Urothelium cell line (cell line): ENCODE data around the gene YWHAQ.

Experiments used
- DNase-seq: peaks from one replicate; pipeline ENCODE4 v3.0.0; 2011; ENCODE audit warnings: low spot score, mixed read lengths
- FAIRE-seq: peaks from 2 replicates; lab custom pipeline; 2011; peaks lifted over from hg19 to GRCh38; lab: Jason Lieb, UNC

YWHAQ gene

DNA sequence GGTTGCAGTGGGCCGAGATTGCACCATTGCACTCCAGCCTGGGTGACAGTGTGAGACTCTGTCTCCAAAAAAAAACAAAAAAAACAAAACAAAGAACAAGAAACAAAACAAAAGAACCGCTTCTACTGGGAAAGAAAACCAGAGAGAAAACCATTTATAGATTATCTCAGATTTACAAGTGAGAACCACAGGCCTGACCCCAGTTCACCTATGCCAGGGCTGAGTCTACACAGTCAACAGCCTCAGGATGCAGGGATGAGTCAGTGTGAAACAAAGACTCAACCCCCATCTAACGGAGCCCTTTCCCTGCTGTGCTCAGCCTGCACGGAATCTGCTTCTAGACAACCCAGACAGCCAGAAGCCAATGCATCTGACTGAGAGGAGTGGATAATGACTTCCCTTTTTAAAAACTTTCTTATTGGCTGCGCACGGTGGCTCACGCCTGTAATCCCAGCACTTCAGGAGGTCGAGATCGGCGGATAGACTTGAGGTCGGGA, 25.5 kb upstream of the YWHAQ start:
- no peak for FAIRE-seq

DNA sequence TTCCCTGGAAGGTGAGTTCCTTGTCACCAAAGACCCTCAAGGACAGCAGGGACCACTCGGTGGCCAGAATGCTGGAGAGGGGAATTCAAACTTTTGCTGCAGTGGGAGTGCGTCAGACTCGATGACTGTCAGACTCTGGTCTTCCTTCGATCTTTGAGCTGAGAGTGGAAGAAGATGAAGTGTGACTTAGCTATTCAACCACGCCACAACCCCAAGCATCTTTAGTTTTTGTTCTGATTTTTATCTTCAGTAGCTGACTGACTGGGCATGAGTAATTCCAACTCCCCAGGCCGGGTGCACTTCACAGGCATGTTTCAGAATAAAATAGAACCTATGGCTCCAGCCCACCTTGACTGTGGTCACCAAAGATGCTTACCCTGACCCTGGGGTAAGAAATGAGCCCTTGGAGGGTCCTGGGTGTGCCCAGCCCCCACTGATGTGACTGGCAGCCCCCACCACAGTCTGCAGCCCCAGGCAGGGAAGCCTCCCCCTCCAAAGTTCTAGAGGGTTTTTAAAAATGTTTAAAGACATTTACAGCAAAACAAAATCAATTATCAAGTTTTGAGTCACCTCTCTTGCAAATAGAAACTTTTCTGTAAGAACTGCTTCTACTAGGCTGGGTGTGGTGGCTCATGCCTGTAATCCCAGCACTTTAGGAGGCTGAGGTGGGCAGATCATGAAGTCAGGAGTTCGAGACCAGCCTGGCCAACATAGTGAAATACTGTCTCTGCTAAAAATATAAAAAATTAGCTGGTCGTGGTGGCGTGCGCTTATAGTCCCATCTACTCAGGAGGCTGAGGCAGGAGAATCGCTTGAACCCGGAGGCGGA, 24.9 kb upstream of the YWHAQ start:
- FAIRE-seq (no peak), DNase-seq (no peak)

More for the DNA sequence above, 25.5 kb upstream of the YWHAQ start:
- DNase-seq, result peak; percentile 88

DNA sequence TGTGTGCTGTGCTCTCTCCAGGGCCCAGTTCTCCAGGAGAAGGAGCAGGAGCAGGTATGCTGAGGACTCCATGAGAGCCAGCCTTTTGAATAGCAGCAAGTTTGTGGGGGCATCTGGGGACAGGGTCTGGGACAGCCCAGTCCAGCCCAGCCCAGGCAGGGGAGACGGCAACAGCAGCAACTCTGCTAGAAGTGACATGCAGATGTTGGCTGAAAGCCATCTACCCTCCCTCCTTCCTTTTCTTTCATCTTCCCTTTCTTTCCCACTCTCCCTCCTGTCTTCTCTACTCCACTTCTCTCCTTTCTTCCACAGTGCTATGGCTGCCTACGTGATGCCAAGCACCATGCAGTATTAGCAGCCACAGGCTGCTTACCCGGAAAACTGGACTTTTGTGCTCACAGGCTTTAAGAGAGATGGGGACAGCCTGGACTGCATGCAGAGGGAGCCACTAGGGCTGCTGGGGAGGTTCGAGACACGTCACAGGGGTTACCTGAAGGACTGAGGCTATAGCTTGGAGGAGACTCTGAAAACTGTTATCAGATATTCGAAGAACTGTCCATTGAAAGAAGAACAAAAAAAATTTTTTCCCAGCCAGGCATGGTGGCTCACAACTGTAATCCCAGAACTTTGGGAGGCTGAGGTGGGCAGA, 23.8 kb upstream of the YWHAQ start:
- DNase-seq (no peak), FAIRE-seq (no peak)

DNA sequence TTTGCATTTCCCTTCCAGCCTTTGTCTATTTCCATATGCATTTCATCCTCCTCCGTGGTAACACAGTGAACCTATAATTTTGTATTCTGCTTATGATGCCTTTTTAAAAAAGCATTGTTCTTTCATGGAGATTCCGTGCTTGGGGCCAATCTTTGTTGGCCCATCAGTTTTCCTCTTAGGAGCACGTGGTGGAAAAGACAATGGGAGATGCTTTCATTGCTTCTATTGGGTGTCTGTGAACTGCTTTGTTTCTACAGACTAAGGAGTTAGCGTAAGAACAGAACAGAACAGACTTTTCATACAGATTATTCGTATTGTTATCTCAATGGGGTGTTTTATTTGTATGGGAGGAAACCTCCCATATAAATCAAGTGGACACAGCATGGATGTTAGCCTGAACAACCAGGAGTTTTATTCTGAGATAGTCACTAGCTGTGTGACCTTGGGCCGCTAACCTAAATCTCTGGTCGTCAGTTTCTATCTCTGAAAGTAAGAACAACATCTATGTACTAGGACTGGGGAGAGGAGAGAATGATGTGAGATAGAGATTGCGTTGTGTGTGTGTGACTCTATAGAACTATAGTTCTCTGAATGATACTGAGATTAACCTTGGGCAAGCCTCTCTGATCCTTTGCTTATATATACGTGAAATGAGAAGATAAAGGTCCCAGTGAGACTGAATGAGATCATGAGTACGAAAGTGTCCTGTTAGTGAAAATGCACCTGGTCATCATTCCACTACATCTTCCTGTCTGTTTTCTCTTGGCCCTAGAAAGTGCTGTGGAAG, 22.9 kb upstream of the YWHAQ start:
- FAIRE-seq, result no peak
- DNase-seq, result no peak

DNA sequence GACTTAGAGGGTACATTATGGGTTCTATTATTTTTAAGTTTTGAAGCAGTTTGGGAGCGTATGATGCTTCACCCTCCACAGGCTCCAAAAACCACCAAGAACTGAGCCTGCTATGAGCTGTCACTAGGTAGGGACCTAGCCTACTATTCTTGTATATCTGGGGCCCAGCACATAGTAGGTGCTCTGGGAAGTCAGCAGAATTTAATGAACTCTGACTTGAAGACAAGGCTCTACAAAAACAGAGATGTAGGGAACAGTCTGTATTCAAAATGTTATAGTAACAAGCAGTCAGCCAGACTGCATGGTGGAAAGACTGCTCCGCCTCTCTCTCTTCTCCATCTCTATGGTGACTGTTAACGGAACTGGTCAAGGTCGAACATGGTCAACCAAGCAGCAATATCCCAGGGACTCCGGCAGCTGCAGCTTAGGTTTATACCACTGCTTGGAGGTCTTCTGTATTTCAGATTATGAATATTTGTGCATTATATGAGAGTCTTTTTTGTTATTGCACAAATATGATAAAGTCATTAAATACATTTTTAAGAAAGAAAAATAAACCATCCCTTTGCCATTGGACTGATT, 22.2 kb upstream of the YWHAQ start:
- no peak for FAIRE-seq
- no peak for DNase-seq

DNA sequence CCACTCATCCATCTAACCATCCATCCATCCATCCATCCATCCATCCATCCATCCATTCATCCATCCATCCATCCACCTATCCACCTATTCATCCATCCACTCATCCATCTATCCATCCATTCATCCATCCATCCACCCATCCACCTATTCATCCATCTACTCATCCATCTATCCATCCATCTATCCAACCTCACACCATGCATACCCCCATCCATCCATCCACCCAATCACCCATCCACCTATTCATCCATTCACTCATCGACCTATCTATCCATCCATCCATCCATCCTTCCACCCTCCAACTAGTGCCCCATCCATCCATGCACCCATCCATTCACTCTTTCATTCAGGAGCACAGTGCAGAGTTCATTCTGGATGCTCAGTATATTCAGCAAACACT, 21.5 kb upstream of the YWHAQ start:
- FAIRE-seq (no peak), DNase-seq (no peak)

DNA sequence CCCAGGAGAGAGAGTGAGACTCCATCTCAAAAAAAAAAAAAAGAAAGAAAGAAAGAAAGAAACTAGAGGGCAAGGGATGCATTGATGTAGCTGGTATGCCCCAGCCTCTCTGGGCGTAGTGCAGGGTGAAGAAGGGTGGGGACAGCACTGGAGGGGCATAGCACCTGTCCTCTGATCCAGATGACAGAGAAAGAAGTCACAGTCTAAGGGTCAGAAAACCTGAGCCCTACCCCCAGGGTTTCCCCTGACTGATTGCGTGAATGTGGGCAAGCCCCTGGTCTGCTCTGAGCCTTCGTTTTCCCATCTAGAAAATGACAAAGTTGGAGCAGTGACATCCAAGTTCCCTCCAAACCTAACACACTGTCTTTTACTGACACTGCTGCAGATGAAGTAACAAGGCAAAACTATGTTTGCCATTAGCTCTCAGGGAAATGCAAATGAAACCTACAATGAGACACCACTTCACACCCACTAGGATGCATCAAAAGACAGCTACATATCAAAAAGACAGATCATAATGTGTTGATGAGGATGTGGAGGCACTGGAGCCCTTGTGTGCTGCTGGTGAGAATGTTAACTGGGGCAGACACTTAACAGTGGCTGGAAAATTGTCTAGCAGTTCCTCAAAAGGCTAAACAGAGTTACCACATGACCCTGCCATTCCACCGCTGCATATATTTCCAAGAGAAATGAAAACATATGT, 19.5 kb upstream of the YWHAQ start:
- FAIRE-seq, result no peak
- no peak for DNase-seq

DNA sequence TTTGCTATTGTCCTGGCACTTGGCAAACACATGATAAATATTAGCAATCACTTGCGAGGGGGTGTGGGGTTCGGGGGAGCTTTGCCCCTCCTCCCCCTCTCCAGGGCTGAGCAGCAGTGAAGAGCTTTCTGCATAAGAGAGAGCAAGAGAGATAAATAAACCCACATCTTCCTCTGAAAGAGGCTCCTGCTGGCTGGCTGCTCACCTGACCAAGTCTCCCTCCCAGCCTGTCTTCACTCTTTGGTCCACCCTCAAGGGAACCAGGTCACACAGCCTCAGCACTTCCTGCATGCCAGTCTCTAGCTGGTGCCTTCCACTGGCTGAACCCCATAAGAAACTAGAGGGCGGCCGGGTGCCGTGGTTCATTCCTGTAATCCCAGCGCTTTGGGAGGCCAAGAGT, 18.5 kb upstream of the YWHAQ start:
- DNase-seq, result no peak

DNA sequence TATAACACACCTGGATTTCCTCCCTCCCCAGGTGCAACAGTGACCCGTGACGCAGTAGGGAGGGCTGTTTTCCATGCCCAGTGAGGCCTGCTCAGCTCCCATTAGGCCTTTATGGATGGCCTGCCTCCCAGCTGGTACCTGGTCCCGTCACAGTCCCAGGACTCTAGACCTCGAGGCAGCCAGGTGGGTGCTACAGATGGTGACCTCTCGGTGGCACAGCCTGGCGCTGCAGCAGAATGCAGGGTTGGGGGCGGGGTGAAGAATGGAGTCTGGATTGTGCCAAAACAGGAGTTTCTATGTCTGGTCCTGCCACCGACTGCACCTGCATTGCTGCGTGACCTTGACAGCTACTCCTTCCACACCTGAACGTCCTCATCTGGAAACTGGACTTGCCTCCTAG, 18.0 kb upstream of the YWHAQ start:
- FAIRE-seq, result no peak
- DNase-seq, result no peak

More for the DNA sequence above, 18.5 kb upstream of the YWHAQ start:
- no peak for FAIRE-seq

DNA sequence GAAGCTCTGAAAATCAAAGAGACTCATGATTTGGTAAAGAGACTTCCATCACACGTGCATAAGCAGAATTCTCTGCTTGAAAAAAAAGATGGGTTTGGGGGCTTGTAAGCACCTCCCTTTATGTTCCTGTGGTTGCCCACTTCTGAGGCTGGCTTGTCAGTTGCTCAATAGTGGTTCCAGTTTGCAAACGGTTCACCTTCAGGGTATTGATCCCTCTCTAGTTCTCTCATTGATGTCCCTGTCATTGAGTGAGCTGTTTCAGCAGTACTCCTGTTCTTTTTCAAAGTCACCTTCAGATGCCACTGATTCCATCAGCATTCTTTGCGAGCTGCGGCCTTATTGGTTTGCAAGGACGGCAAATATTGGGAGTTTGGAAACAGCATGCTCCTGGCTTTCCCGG, 17.1 kb upstream of the YWHAQ start:
- FAIRE-seq, result no peak
- no peak for DNase-seq

DNA sequence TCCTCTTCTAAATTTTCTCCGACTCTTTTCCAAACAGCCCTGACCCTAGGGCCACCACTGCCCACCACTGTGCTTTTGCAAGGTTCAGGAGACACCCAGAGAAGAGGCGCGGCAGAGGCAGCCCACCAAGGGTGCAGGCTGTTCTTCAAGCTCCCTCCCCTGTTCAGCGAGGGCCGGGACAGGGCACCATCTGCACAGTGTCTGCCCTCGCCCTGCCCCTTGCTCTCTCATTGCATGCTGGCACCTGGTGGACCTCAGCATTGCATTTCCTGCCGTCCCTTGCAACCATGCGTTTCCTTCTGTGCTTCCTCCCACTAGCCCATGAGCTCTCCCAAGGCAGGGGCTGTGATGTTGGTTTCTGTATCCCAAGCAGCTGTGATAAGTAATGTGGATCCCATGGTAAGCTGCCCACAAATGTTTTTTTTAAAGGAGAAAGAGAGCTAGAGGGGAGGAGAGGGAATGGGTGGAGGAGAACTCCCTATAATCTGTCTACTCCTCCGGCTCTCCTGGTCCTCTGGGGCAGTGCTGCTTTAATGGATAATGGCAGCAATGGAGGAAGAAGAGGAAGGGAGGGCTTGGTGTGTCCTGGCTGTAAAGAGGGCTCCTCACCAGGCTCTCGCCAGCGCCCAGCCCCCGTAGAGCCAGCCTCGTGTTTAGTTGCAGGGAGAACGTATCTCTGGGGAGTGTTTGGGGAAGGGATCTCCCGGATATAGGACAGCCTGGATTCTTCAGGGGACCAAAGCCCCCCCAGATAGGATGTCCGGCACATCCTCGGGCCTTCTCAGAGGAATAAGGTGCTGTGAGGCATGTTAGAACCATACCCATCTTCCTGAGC, 15.6 kb upstream of the YWHAQ start:
- FAIRE-seq, result no peak
- DNase-seq, result no peak

DNA sequence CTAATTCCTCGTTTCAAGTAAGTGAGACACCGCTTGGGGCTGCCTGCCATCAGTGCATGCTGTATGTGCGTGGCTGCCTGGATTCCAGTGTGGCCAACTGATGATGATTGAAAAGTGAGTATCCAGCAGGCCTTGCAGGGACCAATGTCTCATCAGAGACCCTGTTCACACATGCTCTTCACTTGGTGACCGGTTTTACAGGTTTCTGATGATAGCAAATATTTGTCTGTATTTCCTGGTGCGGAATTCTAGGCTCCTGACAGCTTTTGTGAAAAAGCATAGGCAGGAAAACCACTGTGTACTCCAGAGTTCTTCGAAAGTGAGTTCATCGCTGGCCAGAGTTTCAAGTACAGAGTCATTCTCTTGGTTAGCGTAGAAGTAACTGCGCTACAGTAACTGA, 13.8 kb upstream of the YWHAQ start:
- DNase-seq (no peak), FAIRE-seq (no peak)

DNA sequence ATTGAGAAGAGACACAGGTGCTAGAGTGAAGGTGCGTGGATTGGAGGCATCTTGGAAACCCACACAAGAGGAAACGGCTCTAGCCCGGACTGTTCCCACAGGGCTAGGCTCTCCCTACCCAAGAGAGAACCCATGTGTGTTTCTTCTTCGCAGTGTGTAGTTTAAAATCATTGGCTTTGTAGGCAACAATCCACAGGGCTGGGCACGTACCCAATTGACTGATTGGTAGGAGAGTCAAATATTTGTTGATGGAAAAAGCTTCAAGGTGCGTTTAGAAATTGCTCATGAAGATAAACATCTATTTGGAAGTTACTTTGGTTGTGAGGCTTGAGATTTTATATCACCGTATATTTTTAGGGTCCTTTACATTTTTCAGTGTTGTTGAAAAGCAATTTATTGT, 13.2 kb upstream of the YWHAQ start:
- DNase-seq (no peak), FAIRE-seq (no peak)

DNA sequence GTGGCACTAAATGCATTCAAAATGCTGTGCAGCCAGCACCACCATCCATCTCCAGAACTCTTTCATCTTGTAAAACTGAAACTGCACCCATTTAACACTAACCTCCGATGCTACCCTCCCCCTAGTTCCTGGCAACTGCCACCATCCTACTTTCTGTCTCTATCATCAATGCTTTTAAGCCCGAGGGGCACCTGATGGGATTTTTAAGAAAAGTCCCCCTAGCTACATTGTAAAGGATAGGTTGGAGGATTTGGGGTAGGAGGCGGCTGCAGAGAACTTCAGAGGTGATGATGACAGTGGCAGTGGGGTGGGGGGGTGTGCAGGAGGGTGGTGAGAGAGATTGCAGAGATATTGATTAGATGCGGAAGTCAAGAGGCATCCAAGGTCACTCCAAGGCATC, 10.8 kb upstream of the YWHAQ start:
- DNase-seq, result no peak
- no peak for FAIRE-seq

DNA sequence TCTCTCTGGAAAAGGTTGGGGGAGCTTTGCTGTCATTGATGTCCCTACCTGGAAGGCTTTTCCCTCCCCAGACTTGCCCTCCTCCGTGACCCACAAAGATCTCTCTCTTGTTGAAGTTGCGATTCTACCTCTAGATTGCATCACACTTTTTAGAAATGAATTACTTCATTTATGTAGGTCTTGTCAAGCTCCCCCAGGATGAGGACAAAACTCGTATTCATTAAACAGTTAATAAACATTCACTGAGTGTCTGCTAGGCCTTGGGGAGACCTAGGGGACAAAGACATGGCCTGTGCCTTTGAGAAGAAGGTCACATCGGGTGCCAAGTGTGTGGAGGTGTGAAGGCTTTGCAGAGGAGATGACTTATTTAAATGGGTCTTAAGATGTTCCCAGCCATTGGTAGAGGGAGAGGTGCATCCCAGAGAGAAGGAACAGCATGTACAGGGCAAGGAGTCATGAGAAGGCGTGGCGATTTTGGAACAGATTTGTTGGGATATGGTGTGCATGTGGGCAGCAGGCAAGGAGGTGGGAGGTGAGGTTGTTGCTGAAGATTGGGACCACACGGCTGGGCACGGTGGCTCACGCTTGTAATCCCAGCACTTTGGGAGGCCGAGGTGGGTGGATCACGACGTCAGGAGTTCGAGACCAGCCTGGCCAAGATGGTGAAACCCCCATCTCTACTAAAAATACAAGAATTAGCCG, 9.8 kb upstream of the YWHAQ start:
- FAIRE-seq, result no peak

DNA sequence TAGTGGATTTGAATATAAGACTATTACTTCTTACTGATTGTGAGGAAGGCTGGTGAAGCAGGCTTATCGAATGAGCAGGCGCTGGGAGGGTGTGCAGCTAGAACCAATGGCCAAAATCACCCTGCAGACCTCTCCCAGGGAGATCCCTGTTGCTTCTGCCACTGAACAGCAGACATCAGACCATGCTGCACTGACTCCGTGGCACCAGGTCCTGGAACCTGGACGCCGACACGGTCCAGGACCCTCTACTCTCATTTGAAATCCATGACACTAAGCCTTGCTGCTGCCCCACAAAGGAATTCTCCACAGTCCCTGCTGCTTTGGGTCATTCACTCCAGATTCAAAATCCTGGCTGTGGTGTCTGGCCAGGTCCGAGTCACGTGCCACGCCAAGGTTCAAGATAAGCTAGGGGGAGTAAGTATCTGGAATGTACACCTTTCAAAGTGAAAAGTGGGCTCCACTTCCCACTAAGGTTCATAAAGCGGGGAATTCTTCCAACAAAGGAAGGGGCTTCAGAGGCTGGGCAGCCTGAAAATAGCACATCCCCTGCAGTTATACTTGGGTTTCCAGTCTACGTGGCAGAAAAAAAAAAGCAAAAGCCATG, 9.0 kb upstream of the YWHAQ start:
- FAIRE-seq (no peak), DNase-seq (no peak)

More for the DNA sequence above, 9.8 kb upstream of the YWHAQ start:
- DNase-seq, result no peak

DNA sequence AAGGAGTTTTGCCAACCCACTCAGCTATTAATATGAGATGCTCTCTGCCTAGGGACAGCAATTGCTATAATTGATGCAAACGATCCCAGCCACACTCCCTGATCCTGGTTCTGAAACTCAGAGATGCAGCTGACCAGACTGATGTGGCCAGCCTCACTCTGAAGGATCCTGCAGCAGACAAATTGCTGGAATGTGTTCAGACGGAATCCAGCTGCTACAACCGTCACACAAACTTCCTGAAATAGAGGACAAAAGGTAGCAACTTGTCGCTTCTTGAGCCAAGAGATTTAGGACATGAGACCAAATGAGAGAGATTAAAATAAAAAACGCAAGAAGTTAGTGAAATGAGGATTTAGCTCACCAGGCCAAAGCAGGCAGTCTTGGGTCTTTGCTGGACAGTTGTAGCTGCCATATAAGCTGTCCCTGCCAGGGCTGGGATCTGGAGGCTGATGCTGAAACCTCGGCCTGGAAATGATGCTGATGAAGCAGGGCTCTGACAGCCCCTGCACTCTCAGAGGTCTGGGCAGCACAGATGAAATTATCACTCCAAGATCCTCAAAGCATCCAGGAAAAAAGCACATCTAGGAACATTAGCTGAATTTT, 8.3 kb upstream of the YWHAQ start:
- DNase-seq, result no peak
- no peak for FAIRE-seq

DNA sequence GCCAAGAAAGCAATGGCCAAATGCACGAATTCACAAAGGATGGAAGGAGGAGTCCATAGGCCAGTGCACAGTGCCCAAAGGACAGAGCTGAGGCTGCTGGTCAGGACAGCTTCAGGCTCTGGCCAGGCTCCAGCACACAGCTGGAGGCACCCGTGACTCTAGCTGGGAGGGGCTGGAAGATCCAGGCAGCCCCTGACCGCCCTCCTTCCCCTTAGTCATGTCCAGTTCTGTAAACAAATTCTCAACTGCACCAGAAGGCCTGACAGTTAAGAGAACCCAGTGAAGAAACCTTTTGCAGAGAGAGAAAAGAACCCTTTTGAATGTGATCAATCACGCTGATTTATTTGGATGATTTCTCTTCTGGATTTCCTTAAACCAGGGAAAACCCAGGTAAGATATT, 7.7 kb upstream of the YWHAQ start:
- FAIRE-seq (no peak), DNase-seq (peak; percentile 89)
